Kidney epithelial cell (primary cell): ENCODE measurements around the gene RASGRF2. TPM values are rescaled to one million over a fixed set of nuclear protein-coding genes. Genes with fewer than 3 reads are reported as not detected.

Experiments
- DNase-seq: peaks from one replicate; pipeline ENCODE4 v3.0.0-alpha.2; 2010; ENCODE audit warnings: low read depth
- H3K27me3 ChIP-seq: 2 replicates; pipeline ENCODE4 v1.6.0; 2011; ENCODE audit warnings: low read length; ENCODE audit not compliant: control insufficient read depth, insufficient read depth
- H3K36me3 ChIP-seq: 2 replicates; pipeline ENCODE4 v1.5.1; 2011; ENCODE audit warnings: low read length; ENCODE audit not compliant: control insufficient read depth, insufficient read depth
- H3K4me3 ChIP-seq: 2 replicates; pipeline ENCODE4 v1.5.1; 2011; ENCODE audit warnings: low read depth, mild to moderate bottlenecking, control low read depth, low read length
- total RNA-seq: library from RNA; depleted of rRNA; stranded (reverse); fragments of >200 nt; gene quantifications from 2 replicates; pipeline ENCODE4 v1.2.3, GENCODE V29; 2015
- TF ChIP-seq, protein P1 (sequence below): IDR thresholded peaks from 2 replicates; pipeline ENCODE4 v1.5.1; 2011; ENCODE audit warnings: mild to moderate bottlenecking, moderate library complexity, low read length, control low read depth, inconsistent platforms; ENCODE audit not compliant: insufficient read depth, poor library complexity, severe bottlenecking

Gene RASGRF2
- total RNA-seq, 1 donor from 2014 or later, result 5.8 TPM

DNA sequence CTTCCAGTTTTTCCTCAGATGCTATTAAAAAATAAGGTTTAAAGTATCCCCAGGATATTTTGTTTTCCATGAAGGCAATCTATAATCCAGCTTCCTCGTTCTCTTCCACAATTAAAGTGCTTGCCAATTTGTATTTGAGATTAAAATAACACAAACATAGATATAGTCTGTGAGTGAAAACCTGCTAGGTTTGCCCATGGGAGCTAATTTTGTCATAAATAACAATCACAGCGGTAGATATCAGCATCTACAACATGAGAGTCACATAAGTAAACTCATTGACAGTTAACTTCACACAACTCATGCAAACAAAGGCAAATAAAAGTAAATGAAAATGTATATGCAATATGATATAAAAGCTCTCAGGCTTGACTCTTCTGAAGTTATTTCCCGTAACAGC lies 29.2 kb upstream of the RASGRF2 start:
- no peaks in the 10 kb centered on the region for H3K36me3 ChIP-seq
- TF ChIP-seq, protein P1, sequence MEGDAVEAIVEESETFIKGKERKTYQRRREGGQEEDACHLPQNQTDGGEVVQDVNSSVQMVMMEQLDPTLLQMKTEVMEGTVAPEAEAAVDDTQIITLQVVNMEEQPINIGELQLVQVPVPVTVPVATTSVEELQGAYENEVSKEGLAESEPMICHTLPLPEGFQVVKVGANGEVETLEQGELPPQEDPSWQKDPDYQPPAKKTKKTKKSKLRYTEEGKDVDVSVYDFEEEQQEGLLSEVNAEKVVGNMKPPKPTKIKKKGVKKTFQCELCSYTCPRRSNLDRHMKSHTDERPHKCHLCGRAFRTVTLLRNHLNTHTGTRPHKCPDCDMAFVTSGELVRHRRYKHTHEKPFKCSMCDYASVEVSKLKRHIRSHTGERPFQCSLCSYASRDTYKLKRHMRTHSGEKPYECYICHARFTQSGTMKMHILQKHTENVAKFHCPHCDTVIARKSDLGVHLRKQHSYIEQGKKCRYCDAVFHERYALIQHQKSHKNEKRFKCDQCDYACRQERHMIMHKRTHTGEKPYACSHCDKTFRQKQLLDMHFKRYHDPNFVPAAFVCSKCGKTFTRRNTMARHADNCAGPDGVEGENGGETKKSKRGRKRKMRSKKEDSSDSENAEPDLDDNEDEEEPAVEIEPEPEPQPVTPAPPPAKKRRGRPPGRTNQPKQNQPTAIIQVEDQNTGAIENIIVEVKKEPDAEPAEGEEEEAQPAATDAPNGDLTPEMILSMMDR, result no peak
- H3K4me3 ChIP-seq, result no peak overlapping the region
- no peak for DNase-seq
- H3K27me3 ChIP-seq, result no peaks in the 10 kb centered on the region

DNA sequence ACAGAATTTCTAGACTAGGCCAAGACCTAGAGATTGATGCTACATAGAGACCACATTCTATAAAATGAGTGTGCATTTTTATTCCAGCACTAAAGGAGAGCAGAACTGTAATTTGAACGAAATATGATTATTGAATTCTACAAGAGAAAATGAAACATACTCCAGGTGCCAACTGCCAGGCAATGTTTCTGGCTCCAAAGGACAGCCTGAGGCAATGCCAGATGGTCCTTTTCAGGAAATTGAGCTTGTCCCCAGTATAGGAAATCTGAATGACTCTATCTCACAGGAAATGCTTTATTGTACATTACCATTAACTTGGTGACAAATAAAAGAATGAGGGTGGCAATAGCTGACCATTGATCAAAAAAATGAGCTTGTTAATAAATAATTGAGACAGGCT lies 28.8 kb upstream of the RASGRF2 start:
- Histone ChIP-seq H3K36me3 (no peaks in the 10 kb centered on the region), H3K27me3 (no peaks in the 10 kb centered on the region), H3K4me3 (no peak overlapping the region)
- TF ChIP-seq, protein P1, result no peak
- no peak for DNase-seq

DNA sequence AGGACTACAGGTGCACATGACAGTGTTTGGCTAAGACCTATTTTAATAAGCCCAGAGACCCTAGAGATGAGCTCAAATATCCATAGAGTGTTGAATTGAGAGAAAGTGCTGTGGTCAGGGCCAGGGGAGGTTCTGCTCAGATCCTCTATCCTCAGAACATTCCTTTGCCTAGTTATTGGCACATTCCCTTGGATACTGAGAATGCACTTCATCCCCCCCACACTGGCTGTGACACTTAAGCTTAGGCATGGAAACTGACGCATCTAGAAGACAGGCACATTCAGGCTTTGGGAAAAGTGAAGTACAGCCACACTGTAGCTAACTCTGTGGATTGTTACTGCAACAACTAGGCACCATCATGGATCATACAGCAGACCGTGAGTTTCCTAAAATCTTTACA lies 27.1 kb upstream of the RASGRF2 start:
- Histone ChIP-seq H3K36me3 (no peaks in the 10 kb centered on the region), H3K27me3 (no peaks in the 10 kb centered on the region), H3K4me3 (no peak overlapping the region)
- no peak for DNase-seq
- TF ChIP-seq, protein P1, result no peak

DNA sequence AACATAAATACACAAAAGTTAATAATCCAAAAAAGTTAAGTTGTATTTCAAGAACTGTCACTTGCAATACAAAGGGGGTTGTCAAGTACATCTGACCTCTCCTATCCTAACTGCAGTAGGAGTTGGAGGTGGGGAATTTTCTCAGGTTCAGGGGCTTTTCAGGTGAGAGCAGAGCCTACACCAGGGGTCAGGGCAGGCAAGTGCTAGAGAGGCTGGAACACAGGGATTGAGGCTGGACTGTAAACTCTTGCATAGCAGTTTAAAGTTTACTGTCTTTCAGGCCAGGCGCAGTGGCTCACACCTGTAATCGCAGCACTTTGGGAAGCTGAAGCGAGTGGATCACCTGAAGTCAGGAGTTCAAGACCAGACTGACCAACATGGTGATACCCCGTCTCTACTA lies 25.4 kb upstream of the RASGRF2 start:
- H3K36me3 ChIP-seq, result no peaks in the 10 kb centered on the region
- TF ChIP-seq, protein P1, result no peak
- no peaks in the 10 kb centered on the region for H3K27me3 ChIP-seq
- no peak for DNase-seq
- H3K4me3 ChIP-seq, result no peak overlapping the region

DNA sequence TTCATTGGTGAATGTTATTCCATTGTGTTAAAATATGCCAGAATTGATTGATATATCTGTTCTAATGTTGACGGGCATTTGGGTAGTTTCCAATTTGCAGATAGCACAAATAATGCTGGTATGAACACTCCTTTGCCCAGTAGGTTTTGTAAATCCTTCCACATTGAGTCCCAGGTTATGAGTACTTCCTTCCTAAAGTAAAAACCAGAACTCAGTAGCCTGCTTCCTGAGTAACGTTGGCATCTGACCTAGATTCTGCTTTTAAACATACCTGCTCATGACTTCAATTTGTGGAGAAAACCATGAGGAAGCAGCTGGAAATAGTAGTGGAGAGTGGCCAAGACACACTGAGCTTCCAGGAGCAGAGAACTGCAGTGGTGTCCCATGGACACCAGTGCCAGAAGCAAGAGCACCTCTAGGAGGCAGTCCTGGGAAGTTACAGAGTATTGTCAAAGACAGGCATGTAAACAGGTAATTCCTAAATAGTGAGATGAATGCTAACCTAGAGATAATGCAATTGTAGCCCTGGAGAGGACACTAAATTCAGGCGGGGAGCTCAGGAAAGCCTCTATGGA lies 24.3 kb upstream of the RASGRF2 start:
- no peaks in the 10 kb centered on the region for H3K27me3 ChIP-seq
- no peaks in the 10 kb centered on the region for H3K36me3 ChIP-seq
- DNase-seq, result no peak
- TF ChIP-seq, protein P1, result no peak
- no peak overlapping the region for H3K4me3 ChIP-seq

DNA sequence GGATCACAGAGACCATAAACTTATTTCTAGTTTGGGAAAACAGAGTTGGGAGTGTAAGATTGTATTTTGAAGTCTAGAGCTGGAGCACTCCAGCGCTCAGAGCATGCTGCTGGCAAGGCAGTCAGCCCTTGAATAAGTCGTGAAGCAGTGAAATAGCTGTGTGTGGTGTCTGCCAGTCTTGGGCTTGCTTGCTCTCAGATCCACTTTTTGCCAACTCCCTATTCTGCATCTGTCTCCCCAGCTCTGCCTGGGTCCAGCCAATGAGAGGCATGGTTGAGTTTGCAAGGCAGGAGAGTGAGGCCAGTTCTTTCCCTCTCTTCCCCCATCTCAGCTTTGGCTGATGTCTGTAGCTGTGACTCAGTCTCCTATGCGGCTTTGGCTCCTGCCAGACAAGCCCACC lies 23.3 kb upstream of the RASGRF2 start:
- H3K27me3 ChIP-seq, result no peaks in the 10 kb centered on the region
- TF ChIP-seq, protein P1, result no peak
- H3K4me3 ChIP-seq, result no peak overlapping the region
- H3K36me3 ChIP-seq, result no peaks in the 10 kb centered on the region
- no peak for DNase-seq
